ENCODE results near the gene NECAB3. TPM values are rescaled to one million over a fixed set of nuclear protein-coding genes. Genes with fewer than 3 reads are reported as not detected.

NECAB3 gene
- total and polyA plus RNA-seq, 4 donors: 10.5 to 14.8 (median 11.1) TPM

DNA sequence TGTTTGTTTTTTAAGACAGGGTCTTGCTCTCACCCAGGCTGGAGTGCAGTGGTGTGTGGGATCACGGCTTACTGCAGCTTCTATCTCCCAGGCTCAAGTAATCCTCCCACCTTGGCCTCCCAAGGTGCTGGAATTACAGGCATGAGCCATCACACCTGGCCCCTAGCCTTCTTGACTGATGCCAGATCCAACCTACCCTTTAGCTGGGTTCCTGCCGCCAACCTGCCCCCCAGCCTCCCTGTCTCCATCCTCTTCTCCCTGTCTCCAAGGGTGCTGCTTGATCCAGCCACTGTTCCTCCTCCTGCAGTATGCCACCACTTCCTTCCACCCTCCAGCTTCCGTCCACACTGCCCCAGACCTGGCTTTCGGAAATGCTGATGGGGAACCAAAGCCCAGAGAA lies 15.3 kb downstream of the NECAB3 start:
- WGBS: 95% methylated on average over 4 of the region's 4 CpGs
- H3K27ac ChIP-seq (ENCODE audit: low read depth in 1 of 2, low read length in 2 of 2): no peak overlapping the region
- H3K9ac ChIP-seq (ENCODE audit: low read depth in 1 of 2, low read length in 2 of 2): no peak overlapping the region
- no peaks in the 10 kb centered on the region for H3K9me3 ChIP-seq (ENCODE audit: control insufficient read depth in 4 of 4, low read length in 3 of 4)
- no peak for DNase-seq (ENCODE audit: low spot score)
- no peaks in the 10 kb centered on the region for H3K27me3 ChIP-seq (ENCODE audit: control insufficient read depth in 4 of 4, insufficient read depth in 4 of 4, low read length in 3 of 4)
- H3K36me3 ChIP-seq (ENCODE audit: control insufficient read depth in 4 of 4, insufficient read depth in 3 of 4, low read depth in 1 of 4, low read length in 3 of 4): peaks cover 0 to 2% (median under 1%) of the 10 kb centered on the region in 4 donors
- TF ChIP-seq CTCF (IDR thresholded peaks at IDR 0.05; ENCODE audit: low read depth, low read length, missing input control) (no peak), SP1 (IDR thresholded peaks at IDR 0.05) (no peak), FOXA1 (IDR thresholded peaks at IDR 0.05) (no peak), ZBTB33 (IDR thresholded peaks at IDR 0.05) (no peak), NR2F2 (IDR thresholded peaks at IDR 0.05) (no peak), GABPA (IDR thresholded peaks at IDR 0.05 in 1 of 2, conservative IDR thresholded peaks at IDR 0.05 in 1 of 2) (no peak), ATF3 (IDR thresholded peaks at IDR 0.05) (no peak), RXRA (IDR thresholded peaks at IDR 0.05) (no peak)
- TF ChIP-seq, protein P1, sequence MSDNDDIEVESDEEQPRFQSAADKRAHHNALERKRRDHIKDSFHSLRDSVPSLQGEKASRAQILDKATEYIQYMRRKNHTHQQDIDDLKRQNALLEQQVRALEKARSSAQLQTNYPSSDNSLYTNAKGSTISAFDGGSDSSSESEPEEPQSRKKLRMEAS (IDR thresholded peaks at IDR 0.05): no peak
- H3K4me1 ChIP-seq (ENCODE audit: control insufficient read depth in 4 of 4, insufficient read depth in 4 of 4, low read length in 3 of 4): peaks cover 3 to 10% (median 7%) of the 10 kb centered on the region in 4 donors
- no peak overlapping the region for H3K4me3 ChIP-seq (ENCODE audit: low read depth in 1 of 3, low read length in 3 of 3)

DNA sequence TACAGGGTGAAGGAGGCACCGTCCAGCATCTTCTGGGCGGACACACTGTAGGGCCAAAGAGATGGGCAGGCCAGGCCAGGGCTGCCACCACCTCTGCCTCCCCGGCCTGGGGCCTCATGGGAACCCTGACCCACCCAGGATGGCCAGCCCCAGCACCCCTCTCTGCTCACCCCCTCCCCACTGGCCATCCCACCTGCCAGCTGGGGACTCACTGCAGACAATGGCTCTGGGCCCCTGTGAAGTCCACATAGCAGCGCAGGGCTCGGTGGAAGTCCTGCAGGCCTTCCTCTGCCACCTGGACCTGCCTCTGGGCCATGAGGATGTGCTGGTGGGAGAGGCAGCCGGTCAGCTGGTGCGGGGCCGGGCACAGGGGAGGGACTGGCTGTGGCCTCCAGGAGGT lies 15.7 kb downstream of the NECAB3 start:
- Histone ChIP-seq H3K27me3 (ENCODE audit: control insufficient read depth in 4 of 4, insufficient read depth in 4 of 4, low read length in 3 of 4) (no peaks in the 10 kb centered on the region), H3K9me3 (ENCODE audit: control insufficient read depth in 4 of 4, low read length in 3 of 4) (no peaks in the 10 kb centered on the region), H3K9ac (ENCODE audit: low read depth in 1 of 2, low read length in 2 of 2) (no peak overlapping the region), H3K4me1 (ENCODE audit: control insufficient read depth in 4 of 4, insufficient read depth in 4 of 4, low read length in 3 of 4) (peaks cover 3 to 11% (median 9%) of the 10 kb centered on the region in 4 donors), H3K4me3 (ENCODE audit: low read depth in 1 of 3, low read length in 3 of 3) (no peak overlapping the region), H3K27ac (ENCODE audit: low read depth in 1 of 2, low read length in 2 of 2) (no peak overlapping the region), H3K36me3 (ENCODE audit: control insufficient read depth in 4 of 4, insufficient read depth in 3 of 4, low read depth in 1 of 4, low read length in 3 of 4) (peaks cover 0 to 2% (median under 1%) of the 10 kb centered on the region in 4 donors)
- no peak for TF ChIP-seq ATF3 (IDR thresholded peaks at IDR 0.05)
- no peak for TF ChIP-seq EGR1 (IDR thresholded peaks at IDR 0.05; ENCODE audit: low read depth in 2 of 2)
- TF ChIP-seq, protein P1 (IDR thresholded peaks at IDR 0.05): no peak
- no peak for TF ChIP-seq HNF4G (IDR thresholded peaks at IDR 0.05)
- no peak for TF ChIP-seq RAD21 (IDR thresholded peaks at IDR 0.05)
- no peak for TF ChIP-seq HNF4A (conservative IDR thresholded peaks at IDR 0.05)
- TF ChIP-seq CTCF (IDR thresholded peaks at IDR 0.05; ENCODE audit: low read depth, low read length, missing input control): no peak
- no peak for TF ChIP-seq JUND (IDR thresholded peaks at IDR 0.05)
- TF ChIP-seq SP1 (IDR thresholded peaks at IDR 0.05): no peak
- no peak for TF ChIP-seq ZBTB33 (IDR thresholded peaks at IDR 0.05)
- TF ChIP-seq RXRA (IDR thresholded peaks at IDR 0.05): no peak
- TF ChIP-seq REST (IDR thresholded peaks at IDR 0.05): no peak
- no peak for TF ChIP-seq FOXA2 (IDR thresholded peaks at IDR 0.05)
- TF ChIP-seq GABPA (IDR thresholded peaks at IDR 0.05 in 1 of 2, conservative IDR thresholded peaks at IDR 0.05 in 1 of 2): no peak
- no peak for TF ChIP-seq FOXA1 (IDR thresholded peaks at IDR 0.05)
- TF ChIP-seq NR2F2 (IDR thresholded peaks at IDR 0.05): no peak
- TF ChIP-seq YY1 (IDR thresholded peaks at IDR 0.05): no peak
- WGBS: 98% methylated on average over 8 of the region's 8 CpGs
- no peak for DNase-seq (ENCODE audit: low spot score)
